Tibial nerve (tissue), 4 donors: Measurements from ENCODE around the gene KRT79. TPM values are rescaled to one million over a fixed set of nuclear protein-coding genes. Genes with fewer than 3 reads are reported as not detected.

Experiments used
- DNase-seq, 2 donors: peaks; one replicate each; pipeline ENCODE4 v3.0.0-alpha.2; 2019; ENCODE audit warnings: low spot score in 2 of 2
- H3K27ac ChIP-seq, 4 donors: fragments of 200-600 bp; sonication (generic) in 3 of 4; one replicate each; pipeline ENCODE4 v1.5.1; 2017 to 2019; ENCODE audit warnings: mild to moderate bottlenecking in 1 of 4
- H3K27me3 ChIP-seq, 2 donors: fragments of 200-600 bp; sonication (generic) in 1 of 2; one replicate each; pipeline versions ENCODE4 v1.5.1 to v1.6.0; 2017 to 2019
- H3K36me3 ChIP-seq, 3 donors: fragments of 200-600 bp; sonication (generic); one replicate each; pipeline ENCODE4 v1.5.1; 2018 to 2019
- H3K4me1 ChIP-seq, 4 donors: fragments of 200-600 bp; sonication (generic) in 3 of 4; one replicate each; pipeline ENCODE4 v1.5.1; 2017 to 2019
- H3K4me3 ChIP-seq, 4 donors: fragments of 200-600 bp; sonication (generic) in 3 of 4; one replicate each; pipeline ENCODE4 v1.5.1; 2017 to 2019; ENCODE audit warnings: mild to moderate bottlenecking in 1 of 4, moderate library complexity in 1 of 4
- H3K9me3 ChIP-seq, 4 donors: fragments of 200-600 bp; sonication (generic) in 3 of 4; one replicate each; pipeline ENCODE4 v1.5.1; 2017 to 2019
- CTCF ChIP-seq, 5 experiments: fragments of 200-600 bp in 3 of 5; fragments of 450-650 bp in 2 of 5; sonication (generic) in 3 of 5; IDR thresholded peaks; one replicate each; pipeline ENCODE4 v1.5.1; 2016 to 2019; ENCODE audit warnings: antibody characterized with exemption in 5 of 5, mild to moderate bottlenecking in 3 of 5, moderate library complexity in 2 of 5
- EP300 ChIP-seq, 2 donors: sonication (generic); formaldehyde crosslinking; IDR thresholded peaks; one replicate each; pipeline ENCODE4 v1.6.1; 2017; ENCODE audit warnings: antibody characterized with exemption in 2 of 2, mild to moderate bottlenecking in 1 of 2
- POLR2A ChIP-seq, 2 donors: fragments of 450-650 bp; IDR thresholded peaks; one replicate each; pipeline ENCODE4 v1.6.1; 2017; ENCODE audit warnings: antibody characterized with exemption in 2 of 2, mild to moderate bottlenecking in 2 of 2, moderate library complexity in 2 of 2
- WGBS, 2 donors: methylation state at CpG; one replicate each; pipeline ENCODE4 v1.1.5; 2018; 5-methylcytosine and 5-hydroxymethylcytosine counted together
- total RNA-seq, 4 donors: library from RNA; depleted of rRNA; stranded (reverse); fragments of >200 nt; gene quantifications; one replicate each; pipeline ENCODE4 v1.1.0, GENCODE V29; 2016

Gene KRT79
- total RNA-seq, 4 donors from 2014 or later = 3.9 TPM; not detected in 3

GRCh38 chr12:52835271-52836041 is 1.3 kb upstream of the KRT79 start:
- no peaks in the 10 kb centered on the region for H3K4me1 ChIP-seq
- no peaks in the 10 kb centered on the region for H3K9me3 ChIP-seq
- no peak for TF ChIP-seq POLR2A (IDR thresholded peaks at IDR 0.05)
- TF ChIP-seq EP300 (IDR thresholded peaks at IDR 0.05) = no peak
- TF ChIP-seq CTCF (IDR thresholded peaks at IDR 0.05) = no peak
- no peak overlapping the region for H3K27ac ChIP-seq
- H3K36me3 ChIP-seq = no peaks in the 10 kb centered on the region
- no peak overlapping the region for H3K4me3 ChIP-seq
- DNase-seq = no peak
- 78 to 80% methylated on average over 14 to 15 of the region's 15 CpGs for WGBS, 2 donors
- peaks cover 0 to 12% of the 10 kb centered on the region in 2 donors for H3K27me3 ChIP-seq

GRCh38 chr12:52834727-52835001 is 553 bp upstream of the KRT79 start:
- H3K4me1 ChIP-seq = no peaks in the 10 kb centered on the region
- no peak for DNase-seq
- no peak overlapping the region for H3K4me3 ChIP-seq
- no peak for TF ChIP-seq POLR2A (IDR thresholded peaks at IDR 0.05)
- no peak for TF ChIP-seq EP300 (IDR thresholded peaks at IDR 0.05)
- no peak for TF ChIP-seq CTCF (IDR thresholded peaks at IDR 0.05)
- H3K9me3 ChIP-seq = no peaks in the 10 kb centered on the region
- 57 to 70% methylated on average over 4 of the region's 4 CpGs for WGBS, 2 donors
- H3K36me3 ChIP-seq = no peaks in the 10 kb centered on the region
- H3K27ac ChIP-seq = no peak overlapping the region
- peaks cover 0 to 12% of the 10 kb centered on the region in 2 donors for H3K27me3 ChIP-seq

- Histone ChIP-seq H3K36me3 (no peaks in the 10 kb centered on the region), H3K4me1 (no peaks in the 10 kb centered on the region), H3K27ac (no peak overlapping the region), H3K27me3 (peaks cover 0 to 11% of the 10 kb centered on the region in 2 donors), H3K4me3 (no peak overlapping the region), H3K9me3 (no peaks in the 10 kb centered on the region)
- TF ChIP-seq CTCF (IDR thresholded peaks at IDR 0.05) (no peak), POLR2A (IDR thresholded peaks at IDR 0.05) (no peak), EP300 (IDR thresholded peaks at IDR 0.05) (no peak)
- 89 to 91% methylated on average over 20 of the region's 20 CpGs for WGBS, 2 donors
- DNase-seq = no peak
Measured at GRCh38 chr12:52832985-52833905, 866 bp downstream of the KRT79 start.

GRCh38 chr12:52832451-52832850 is 1.7 kb downstream of the KRT79 start:
- no peak overlapping the region for H3K27ac ChIP-seq
- H3K27me3 ChIP-seq = peaks cover 0 to 6% of the 10 kb centered on the region in 2 donors
- H3K36me3 ChIP-seq = no peaks in the 10 kb centered on the region
- no peaks in the 10 kb centered on the region for H3K4me1 ChIP-seq
- no peaks in the 10 kb centered on the region for H3K9me3 ChIP-seq
- TF ChIP-seq POLR2A (IDR thresholded peaks at IDR 0.05) (no peak), EP300 (IDR thresholded peaks at IDR 0.05) (no peak)
- no peak for DNase-seq
- H3K4me3 ChIP-seq = no peak overlapping the region
- 64 to 75% methylated on average over 3 of the region's 3 CpGs for WGBS, 2 donors

- Histone ChIP-seq H3K27ac (no peak overlapping the region), H3K27me3 (no peaks in the 10 kb centered on the region), H3K9me3 (no peaks in the 10 kb centered on the region), H3K4me1 (no peaks in the 10 kb centered on the region), H3K4me3 (no peak overlapping the region), H3K36me3 (no peaks in the 10 kb centered on the region)
- 82 to 97% methylated on average over 6 to 7 of the region's 7 CpGs for WGBS, 2 donors
- TF ChIP-seq POLR2A (IDR thresholded peaks at IDR 0.05) = no peak
- no peak for DNase-seq
Measured at GRCh38 chr12:52831251-52831650, 2.9 kb downstream of the KRT79 start.
